GM19025 (cell line): ENCODE data around the gene ZSWIM6.

Experiments
- ATAC-seq: cut with Tn5 transposase; IDR thresholded peaks from one replicate; pipeline ENCODE4 v1.9.1; 2021; ENCODE audit warnings: mild to moderate bottlenecking, low read depth, moderate library complexity; ENCODE audit not compliant: unreplicated experiment

ZSWIM6 gene

DNA sequence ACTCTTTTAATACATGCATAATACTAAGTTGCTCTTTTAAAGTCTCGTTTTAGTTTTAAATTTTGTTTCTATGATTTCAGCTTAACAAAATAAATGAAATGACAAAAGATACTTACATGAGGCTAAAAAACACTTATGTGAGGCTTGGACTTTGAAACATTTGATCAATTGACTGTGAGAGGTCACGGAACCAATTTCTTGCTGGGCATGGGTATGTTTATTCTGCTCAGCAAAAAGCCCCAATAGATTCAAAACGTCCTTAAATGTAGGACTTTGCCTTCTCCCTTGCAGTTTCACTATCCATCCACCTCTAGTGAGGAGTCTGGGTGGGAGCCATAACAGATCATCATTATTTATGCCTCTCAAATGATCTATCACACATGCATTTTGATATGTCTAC, 191.9 kb downstream of the ZSWIM6 start:
- no peak for ATAC-seq

DNA sequence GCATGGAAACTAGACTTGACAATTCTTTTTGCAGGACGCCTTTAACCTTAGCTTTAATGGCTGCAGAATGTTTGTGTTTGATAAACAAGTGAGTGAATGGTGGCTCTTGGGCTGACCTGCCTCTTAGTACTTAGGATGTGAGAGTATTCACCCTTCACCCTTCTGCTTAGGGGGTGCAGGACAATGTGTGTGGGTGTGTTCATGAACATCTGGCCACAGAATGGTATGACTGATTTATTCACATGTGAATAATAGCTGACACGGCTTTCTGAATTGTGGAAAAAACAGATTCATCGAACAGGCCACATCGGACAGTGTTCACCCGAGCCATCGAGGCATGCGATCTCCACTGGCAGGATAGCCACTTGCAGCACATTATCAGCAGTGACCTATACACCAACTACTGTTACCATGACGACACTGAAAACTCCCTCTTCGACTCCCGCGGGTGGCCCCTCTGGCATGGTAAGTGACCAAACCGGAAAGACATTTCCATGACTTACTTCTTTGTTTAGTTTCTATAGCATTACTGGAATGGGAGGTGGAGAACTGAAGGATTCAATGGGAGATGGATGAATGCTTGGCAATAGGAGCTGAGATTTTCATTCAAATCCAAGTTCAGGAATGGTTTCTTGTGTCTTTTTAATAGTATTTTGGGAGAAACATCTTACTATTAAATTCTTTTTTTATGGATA, 193.6 kb downstream of the ZSWIM6 start:
- no peak for ATAC-seq

DNA sequence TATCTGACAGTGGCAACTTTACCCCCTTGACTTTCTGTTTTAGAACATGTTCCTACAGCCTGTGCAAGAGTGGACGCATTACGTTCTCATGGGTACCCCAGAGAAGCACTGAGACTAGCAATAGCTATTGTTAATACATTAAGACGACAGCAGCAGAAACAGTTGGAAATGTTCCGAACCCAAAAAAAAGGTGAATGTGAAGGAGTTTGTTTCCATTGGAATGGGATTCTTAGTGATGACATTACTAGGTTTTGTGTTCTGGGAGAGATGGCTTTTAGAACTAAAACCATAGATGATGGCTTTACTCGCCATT, 194.1 kb downstream of the ZSWIM6 start:
- ATAC-seq = no peak

DNA sequence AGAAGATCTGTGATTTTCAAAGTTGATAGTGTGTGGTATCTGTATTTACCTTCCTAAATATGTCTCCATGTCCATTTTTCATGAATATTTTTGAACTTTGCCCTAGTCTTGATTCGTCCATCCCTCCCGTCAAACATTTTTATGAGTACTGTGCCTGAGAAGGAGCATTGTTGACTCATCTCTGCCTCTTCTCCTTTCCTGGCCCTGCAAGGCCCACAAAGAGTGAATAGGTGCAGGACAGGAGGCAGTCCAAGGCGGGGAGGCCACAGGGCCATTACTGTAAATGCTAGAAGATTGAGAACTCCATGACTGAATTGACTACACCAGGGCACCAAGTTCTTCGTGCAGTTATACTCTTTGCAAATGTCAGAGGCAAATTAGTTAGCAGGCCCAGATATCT, 200.9 kb downstream of the ZSWIM6 start:
- ATAC-seq = no peak

DNA sequence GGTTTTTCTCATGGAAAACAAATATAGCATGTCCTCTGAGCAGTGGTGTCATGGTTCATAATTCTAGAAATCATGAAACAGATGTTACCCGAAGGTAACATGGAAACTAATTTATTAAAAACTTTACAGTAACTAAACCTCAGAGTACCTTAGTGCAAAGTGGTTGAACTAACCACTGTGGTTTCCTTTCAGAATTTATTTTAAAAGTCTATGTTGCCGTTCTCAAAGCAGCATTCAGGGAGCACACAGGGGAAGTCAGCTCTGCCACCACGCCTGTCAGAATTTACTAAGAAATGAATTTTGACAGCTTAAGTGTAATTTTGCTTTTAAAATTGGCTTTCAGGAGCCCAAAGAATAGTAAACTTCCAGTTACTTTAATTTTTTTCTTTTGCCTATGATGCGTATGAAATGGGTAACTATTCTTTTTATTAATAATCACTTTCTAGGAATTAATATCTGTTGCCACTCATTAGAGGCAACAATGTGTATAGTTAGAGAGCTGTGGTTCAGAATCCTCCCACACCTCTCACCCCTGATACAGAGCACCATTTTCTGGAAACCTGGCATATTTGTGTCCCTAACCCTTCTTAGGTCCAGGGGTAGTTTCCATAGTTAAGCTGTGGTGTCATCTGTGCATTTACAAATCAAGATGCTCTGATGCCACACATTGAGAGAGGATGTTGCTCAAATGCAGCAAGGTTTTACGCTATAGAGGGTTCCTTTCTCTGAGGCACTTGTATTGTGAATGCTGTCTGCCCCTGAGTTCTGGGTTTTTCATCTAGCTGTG, 202.6 kb downstream of the ZSWIM6 start:
- ATAC-seq = peak; percentile 77

DNA sequence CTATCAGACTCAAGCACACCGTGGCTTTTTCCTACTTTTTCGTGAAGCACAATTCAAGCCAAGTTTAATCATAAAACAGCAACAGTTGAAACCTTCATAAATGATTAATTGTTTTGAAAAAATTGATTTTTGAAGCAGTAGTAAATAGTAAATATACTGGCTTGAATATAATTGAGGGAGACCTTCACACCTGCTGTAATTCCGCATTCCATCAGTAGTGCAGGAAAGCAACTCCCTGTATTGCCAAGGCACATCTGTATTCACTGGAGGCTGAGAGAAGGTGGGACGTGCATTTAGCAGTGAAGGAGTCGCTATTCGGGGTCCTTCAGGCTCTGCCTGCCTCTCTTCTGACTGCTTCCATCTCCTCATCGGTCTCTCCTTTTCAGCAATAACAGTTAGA, 203.8 kb downstream of the ZSWIM6 start:
- ATAC-seq = no peak

DNA sequence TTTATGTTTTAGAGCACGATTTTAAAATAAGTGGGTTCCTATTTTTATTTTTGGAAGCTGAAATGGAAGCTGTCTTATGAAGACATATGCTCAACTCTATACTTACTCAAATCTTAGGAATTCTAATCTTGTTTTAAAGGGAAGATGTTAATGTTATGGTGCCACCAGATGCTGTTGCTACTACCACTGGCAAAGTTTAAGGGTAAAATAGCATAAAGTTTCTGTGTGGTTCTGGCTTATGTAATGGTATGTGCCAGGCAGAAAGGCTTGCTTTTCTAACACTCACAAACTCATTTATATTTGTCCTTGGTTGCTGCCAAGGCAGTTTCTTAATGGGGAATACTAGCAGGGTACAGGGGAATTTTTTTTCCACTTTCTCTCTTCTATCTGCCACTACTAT, 204.9 kb downstream of the ZSWIM6 start:
- ATAC-seq = no peak

DNA sequence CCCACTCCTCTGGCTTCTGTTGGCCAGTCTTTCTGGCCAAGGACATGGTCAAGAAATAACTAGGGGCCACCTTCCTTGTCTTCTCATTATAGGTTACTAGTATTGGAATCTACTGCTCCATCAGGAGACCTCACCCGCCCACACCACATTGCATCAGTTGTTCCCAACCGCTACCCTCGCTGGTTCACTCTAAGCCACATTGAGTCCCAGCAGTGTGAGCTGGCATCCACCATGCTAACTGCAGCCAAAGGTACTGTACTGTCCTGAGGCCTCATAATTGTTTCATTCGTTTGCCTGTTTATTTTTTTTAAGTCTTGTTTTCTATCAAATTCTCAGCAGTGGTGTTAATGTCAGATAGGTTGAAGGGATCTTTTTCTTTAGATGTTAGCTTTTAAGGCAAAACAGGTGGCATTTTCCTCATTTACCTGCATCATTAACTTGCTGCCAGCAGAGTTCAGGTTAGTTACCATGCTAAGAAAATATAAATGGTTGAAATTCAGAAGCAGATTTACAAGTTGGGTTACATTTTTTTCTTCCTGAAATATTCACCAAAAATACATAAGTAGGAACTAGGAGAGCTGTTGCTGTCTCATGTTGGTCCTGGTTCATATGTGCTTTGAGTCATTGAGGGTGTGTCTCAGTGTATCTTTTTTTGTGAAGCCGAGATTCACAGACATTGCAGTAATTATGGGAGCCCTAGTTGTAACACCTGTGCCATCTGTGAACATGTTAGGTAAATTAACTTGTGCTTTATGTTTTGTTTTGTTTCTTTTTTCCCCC, 206.9 kb downstream of the ZSWIM6 start:
- no peak for ATAC-seq

DNA sequence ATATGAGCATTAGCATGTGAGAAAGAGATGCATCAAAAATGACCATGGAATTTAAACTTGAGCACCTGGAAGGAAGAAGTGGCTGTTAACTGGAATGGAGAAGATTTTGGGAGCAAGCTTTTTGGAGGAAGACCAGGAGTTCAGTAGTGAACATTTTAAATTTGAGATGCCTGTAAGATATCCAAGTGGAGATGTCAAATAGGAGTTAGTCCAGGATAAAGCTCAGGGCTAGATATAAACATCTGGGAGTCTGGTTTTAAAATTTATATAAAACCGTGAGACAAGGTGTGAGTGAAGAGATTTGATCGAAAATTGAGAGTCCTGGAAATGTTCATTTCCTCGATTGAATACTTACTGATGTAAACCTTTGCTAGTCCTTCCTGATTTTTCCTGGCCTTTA, 217.5 kb downstream of the ZSWIM6 start:
- ATAC-seq = no peak

DNA sequence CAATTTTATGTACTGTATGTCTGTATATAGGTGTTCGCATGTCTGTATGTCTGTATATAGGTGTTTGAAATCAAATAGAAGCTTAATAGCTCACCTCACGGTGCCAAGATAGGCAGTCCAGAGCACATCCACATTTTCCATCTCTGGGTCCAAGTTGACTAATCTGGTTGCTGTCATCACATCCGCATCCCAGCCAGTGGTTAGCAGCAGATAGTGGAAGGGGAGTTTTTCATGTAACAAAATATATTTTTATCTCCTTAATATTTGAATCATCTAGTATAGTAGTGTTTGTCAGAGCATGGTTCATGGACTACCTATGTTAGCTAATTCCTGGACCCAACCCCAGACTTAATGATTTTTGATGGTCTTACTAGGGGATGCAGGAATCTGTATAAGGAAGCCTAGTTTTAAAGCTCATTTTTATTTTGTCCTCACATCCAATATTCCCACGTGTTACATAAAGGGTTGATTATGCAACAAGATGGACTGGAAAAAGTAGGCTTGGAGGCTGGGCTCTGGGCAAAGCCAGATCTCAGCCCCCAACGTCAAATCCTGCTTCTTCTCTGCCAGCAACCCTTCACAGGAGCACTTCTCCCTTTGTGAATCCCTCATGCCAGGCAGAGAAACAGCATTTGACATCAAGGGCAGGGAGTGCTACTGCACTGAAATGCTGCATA, 219.7 kb downstream of the ZSWIM6 start:
- no peak for ATAC-seq

DNA sequence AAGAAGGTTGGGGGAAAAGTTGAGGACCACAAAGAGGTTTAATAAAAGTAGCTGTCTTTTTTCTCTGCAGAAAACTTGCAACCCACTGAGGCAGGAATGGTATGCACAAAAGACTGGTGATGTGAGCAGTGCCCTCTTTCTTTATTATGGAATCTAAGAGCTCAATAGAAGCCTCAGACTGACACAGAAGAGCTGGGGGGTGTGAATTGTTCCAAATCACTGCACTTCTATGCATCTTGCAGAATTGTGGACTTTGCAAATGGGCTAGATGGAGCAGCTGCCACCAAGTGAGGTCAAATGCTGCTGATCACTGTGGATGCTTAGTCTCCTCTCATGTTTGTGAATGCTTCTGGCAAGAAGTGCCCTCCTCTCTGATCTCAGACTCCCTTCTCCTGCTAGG, 227.1 kb downstream of the ZSWIM6 start:
- ATAC-seq = no peak

DNA sequence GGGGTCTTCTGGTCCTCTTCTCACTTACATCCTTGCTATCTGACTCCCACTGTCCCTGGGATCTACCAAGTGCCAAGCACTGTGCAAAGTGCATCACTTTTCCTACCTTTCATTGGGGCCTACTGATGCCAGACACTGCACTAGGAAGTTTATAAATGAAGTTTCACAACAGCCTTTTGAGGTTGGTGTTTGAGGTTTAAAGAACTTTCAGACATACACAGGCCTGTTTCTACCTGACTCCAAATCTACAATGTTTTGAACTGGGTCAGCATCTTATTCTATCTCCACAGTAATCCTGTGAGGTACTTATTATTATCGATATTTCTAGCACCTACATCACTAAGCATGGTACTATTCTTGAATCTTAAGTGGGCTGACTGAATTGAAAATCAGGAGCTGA, 227.7 kb downstream of the ZSWIM6 start:
- no peak for ATAC-seq

DNA sequence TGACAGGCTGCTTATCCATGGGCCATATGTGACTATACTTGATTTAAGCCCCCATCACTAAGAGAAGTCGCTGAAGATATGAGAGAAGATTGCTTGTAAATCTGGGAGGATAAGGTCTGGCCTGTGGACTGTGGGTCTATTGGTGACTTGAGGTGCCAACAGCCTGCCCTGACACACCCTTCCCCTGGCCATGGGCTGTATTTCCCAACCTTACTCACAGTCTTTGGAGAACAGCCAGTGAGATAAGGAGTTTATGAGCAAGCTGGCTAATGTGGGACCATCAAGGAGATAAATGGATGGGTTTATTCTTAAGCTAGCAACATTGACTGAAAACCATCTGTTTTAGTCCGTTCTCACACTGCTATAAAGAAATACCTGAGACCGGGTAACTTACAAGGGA, 231.3 kb downstream of the ZSWIM6 start:
- ATAC-seq = no peak

DNA sequence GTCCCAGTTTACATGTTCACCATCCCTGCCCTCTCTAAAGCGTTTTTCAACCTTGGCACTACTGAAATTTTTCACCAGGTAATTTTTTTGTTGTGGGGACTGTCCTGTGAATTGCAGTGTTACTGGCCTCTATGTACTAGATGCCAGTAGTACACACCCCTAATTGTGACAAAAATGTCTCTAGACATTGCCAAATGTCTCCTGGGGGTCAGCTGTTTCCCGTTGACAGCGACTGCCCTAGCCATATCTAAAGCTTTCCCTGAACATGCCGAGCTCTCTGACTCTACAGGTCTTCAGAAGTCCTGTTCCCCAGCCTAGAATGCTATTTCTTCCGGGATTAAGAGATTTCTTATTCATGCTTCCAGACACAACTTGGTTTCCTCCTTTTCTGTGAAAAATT, 235.3 kb downstream of the ZSWIM6 start:
- no peak for ATAC-seq

DNA sequence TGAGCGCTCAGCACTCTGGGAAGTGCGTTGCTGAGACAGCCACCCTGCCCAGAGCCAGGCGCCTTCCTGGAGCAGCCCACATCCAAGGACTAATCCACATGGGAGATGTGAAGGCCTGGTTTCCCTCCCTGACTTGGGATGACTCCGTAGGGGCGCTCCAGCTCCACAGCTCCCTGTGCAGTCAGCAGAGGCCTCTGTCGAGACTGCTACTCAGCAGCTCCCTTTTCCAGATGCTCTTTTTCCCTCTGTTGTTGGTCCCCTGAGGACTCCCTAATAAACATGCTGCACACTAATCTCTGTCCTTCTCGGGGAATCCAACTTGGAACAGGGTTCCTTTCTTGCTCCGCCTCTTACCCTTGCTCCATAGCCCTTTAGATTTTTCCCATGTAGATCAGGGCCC, 237.3 kb downstream of the ZSWIM6 start:
- ATAC-seq = no peak

DNA sequence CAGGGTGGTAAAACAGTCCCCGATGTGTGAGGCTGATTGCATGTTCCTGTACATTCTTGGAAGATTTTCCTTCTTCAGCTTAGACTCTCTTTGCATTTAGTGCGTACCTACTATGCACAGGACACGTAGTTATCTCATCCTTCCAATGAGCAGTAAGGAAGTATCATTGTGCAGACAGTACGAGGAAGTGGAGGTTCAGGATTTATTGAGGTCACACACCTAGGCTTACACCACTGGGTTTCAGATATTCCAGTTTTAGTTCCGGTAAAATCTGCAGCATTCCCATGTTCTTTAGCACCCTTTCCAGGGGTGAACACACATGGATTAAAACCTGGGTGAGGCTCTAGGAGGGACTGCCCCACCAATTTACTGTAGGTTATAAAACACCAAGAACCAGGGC, 238.7 kb downstream of the ZSWIM6 start:
- ATAC-seq = no peak

DNA sequence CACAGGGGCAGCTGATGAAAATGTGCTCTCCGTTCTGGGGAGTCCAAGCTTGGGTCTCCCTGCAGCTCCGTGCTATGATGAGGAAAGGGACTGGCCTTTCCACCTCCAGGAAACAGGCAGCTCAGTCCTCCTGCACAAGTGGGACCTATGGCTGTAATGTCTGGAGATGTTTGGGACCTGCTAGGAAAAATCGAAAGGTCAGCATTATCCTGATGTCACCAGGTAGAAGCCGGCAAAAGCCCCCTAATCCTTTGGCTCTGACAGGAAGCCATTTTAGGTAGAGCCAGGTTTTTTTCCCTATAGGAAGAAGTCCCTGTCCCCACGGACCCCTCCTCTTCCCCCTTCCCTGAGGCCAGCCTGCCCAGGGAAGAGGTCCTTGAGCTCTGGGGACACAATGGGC, 240.9 kb downstream of the ZSWIM6 start:
- no peak for ATAC-seq

DNA sequence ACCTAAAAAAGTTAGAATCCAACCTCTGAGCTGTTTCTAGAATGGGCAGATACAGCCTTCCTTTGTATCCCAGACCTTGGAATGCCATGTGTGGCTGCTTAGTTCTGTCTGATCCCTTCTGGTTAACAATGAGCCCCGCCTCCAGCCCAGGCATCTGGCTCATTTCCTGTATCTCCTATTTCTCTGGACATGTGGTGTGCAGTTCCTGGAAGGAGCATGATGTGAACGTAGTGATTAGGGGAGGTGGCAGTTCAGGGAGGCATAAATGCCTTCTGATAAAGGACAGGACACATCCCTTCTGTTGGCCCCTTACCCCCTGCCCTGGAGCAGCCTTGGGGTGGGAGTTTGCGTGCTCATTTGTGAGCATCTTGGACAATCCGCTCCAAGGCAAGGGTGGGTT, 243.0 kb downstream of the ZSWIM6 start:
- ATAC-seq = no peak

DNA sequence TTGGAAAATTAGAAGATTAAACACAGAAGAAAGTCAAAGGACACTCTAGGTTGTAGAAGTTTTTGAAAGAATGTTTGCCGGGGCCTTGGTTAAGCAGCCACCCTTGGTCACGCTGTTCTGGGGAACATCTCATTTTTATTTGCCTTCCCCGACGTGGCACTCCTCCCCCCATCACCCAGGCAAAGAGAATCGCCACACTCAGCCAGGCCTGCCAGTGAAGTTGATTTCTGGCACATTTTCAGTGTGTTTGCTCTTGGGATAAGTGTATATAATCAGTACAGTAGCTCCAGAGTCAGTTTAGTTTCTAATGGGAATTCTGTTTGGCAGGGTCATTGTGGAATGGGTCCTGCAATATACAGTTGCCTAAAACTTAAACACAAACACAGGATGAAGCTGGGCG, 243.5 kb downstream of the ZSWIM6 start:
- ATAC-seq = no peak

DNA sequence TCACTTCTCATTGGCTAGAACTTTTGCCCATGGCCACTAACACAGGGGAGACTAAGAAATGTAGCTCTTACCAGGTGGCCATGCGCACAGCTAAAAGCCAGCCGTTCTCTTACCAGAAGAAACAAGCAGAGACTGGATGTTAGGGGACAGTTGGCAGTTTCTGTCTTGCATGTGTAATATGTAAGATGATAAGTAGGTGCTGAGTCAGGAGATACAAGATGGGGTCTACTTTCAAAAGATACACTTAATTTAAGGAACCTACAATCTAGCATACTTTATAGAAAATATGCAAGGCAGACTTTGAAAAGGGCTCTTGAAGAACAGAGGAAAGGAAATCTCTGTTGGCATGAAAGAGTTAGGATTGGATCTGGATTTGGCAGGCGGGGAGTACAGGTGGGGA, 244.5 kb downstream of the ZSWIM6 start:
- ATAC-seq = no peak

DNA sequence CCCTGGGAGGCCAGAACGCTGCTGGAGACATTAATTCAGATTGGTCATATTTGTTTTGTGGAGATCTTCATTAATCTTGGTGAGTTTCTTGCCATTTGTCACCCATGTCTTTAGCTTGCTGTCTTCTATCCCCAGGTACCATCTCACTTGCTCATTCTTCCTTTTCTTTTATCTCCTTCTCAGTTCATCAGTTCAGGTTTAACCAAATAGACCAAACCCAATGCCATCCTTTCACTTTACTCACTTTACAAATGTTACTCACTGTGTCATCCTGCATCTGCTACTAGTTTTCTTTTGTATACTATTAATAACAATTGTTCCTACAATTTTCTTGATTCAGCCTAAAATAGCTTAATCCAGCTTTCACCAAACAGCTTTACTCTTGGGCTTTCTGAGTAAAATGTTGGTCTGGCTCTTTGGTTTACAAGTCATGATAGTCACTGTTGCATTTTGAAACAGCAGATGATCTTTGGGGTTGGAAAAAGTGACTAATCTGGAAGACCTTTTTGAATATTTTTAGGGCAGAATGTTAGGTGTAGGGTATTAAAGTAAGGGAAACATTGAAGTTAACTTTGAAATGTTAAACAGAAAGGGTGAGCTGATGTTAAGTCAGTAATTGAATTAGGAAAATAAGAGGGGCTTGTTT, 246.9 kb downstream of the ZSWIM6 start:
- no peak for ATAC-seq
